Measurements from ENCODE around the gene PAMR1. TPM values are rescaled to one million over a fixed set of nuclear protein-coding genes. Genes with fewer than 3 reads are reported as not detected.

The PAMR1 gene
- total RNA-seq, 1 experiment from 2014 or later: 17.9 TPM

- Mint-ChIP-seq H3K4me1 (ENCODE audit: low read depth, unreplicated experiment) (no peaks in the 10 kb centered on the region), H3K27me3 (ENCODE audit: insufficient read depth, unreplicated experiment) (no peaks in the 10 kb centered on the region), H3K27ac (ENCODE audit: unreplicated experiment) (no peak overlapping the region), H3K36me3 (ENCODE audit: insufficient read depth, unreplicated experiment) (peaks cover 6% of the 10 kb centered on the region), H3K4me3 (ENCODE audit: unreplicated experiment) (no peak overlapping the region), H3K9me3 (ENCODE audit: unreplicated experiment) (peaks cover 25% of the 10 kb centered on the region)
- no peak for DNase-seq
- Histone ChIP-seq H3K4me1 (no peaks in the 10 kb centered on the region), H3K27me3 (replicated peaks; ENCODE audit: control insufficient read depth, insufficient read depth, low read length) (no peaks in the 10 kb centered on the region), H3K4me3 (ENCODE audit: low read depth, low read length) (no peak overlapping the region), H3K9me3 (peaks cover 18% of the 10 kb centered on the region), H3K36me3 (ENCODE audit: control insufficient read depth, insufficient read depth, low read length) (no peaks in the 10 kb centered on the region)
- intact Hi-C loops (cut with micrococcal nuclease; ENCODE audit: unreplicated experiment): loop anchor here (5.0 to 10.0 kb wide), 4 partner anchors 131 to 781 kb away; partner anchors contain the start of gene FJX1
- ChIA-PET POLR2A (no interaction called here), CTCF (no interaction called here)
- TF ChIP-seq CTCF (IDR thresholded peaks at IDR 0.05; ENCODE audit: insufficient read depth in 1 of 2, low read depth in 1 of 2, low read length in 1 of 2, severe bottlenecking in 1 of 2, unreplicated experiment in 1 of 2): peak in 1 of 2 experiments; percentile 21
- BruUV-seq (replicated peaks): no TSS peak
Measured at GRCh38 chr11:35486446-35486845, 39.0 kb downstream of the PAMR1 start.

- DNase-seq: peak; percentile 80 to 86
- ChIA-PET POLR2A (no interaction called here), CTCF (interaction anchor here (0.5 kb wide), 1 partner anchor 726 kb away, joined by 3 read pairs; no protein-coding TSS in a partner anchor)
- H3K27me3 ChIP-seq (replicated peaks; ENCODE audit: control insufficient read depth, insufficient read depth, low read length): no peaks in the 10 kb centered on the region
- H3K4me3 ChIP-seq (ENCODE audit: low read depth, low read length): no peak overlapping the region
- H3K4me1 ChIP-seq: no peaks in the 10 kb centered on the region
- H3K4me1 Mint-ChIP-seq (ENCODE audit: low read depth, unreplicated experiment): no peaks in the 10 kb centered on the region
- H3K36me3 Mint-ChIP-seq (ENCODE audit: insufficient read depth, unreplicated experiment): peaks cover 6% of the 10 kb centered on the region
- H3K9me3 Mint-ChIP-seq (ENCODE audit: unreplicated experiment): peaks cover 25% of the 10 kb centered on the region
- H3K36me3 ChIP-seq (ENCODE audit: control insufficient read depth, insufficient read depth, low read length): no peaks in the 10 kb centered on the region
- no peak overlapping the region for H3K4me3 Mint-ChIP-seq (ENCODE audit: unreplicated experiment)
- intact Hi-C loops (cut with micrococcal nuclease; ENCODE audit: unreplicated experiment): loop anchor here (2.0 to 10.0 kb wide), 5 partner anchors 23 to 782 kb away; partner anchors contain the start of gene FJX1
- H3K9me3 ChIP-seq: peaks cover 18% of the 10 kb centered on the region
- BruUV-seq (replicated peaks): no TSS peak
- H3K27me3 Mint-ChIP-seq (ENCODE audit: insufficient read depth, unreplicated experiment): no peaks in the 10 kb centered on the region
- TF ChIP-seq CTCF (IDR thresholded peaks at IDR 0.05; ENCODE audit: insufficient read depth in 1 of 2, low read depth in 1 of 2, low read length in 1 of 2, severe bottlenecking in 1 of 2, unreplicated experiment in 1 of 2): peak; percentile 87 to 96
- no peak overlapping the region for H3K27ac Mint-ChIP-seq (ENCODE audit: unreplicated experiment)
Measured at GRCh38 chr11:35485656-35486322, 39.6 kb downstream of the PAMR1 start.

- no peaks in the 10 kb centered on the region for H3K27me3 ChIP-seq (replicated peaks; ENCODE audit: control insufficient read depth, insufficient read depth, low read length)
- H3K36me3 ChIP-seq (ENCODE audit: control insufficient read depth, insufficient read depth, low read length): no peaks in the 10 kb centered on the region
- CTCF ChIA-PET: no interaction called here
- peaks cover 18% of the 10 kb centered on the region for H3K9me3 ChIP-seq
- H3K9me3 Mint-ChIP-seq (ENCODE audit: unreplicated experiment): peaks cover 25% of the 10 kb centered on the region
- intact Hi-C loops (cut with micrococcal nuclease; ENCODE audit: unreplicated experiment): loop anchor here (2.0 to 10.0 kb wide), 2 partner anchors 22 to 340 kb away; no protein-coding TSS in a partner anchor
- no peak for TF ChIP-seq CTCF (IDR thresholded peaks at IDR 0.05; ENCODE audit: insufficient read depth in 1 of 2, low read depth in 1 of 2, low read length in 1 of 2, severe bottlenecking in 1 of 2, unreplicated experiment in 1 of 2)
- H3K4me1 Mint-ChIP-seq (ENCODE audit: low read depth, unreplicated experiment): no peaks in the 10 kb centered on the region
- no peak overlapping the region for H3K27ac Mint-ChIP-seq (ENCODE audit: unreplicated experiment)
- no peak for DNase-seq
- BruUV-seq (replicated peaks): no TSS peak
- peaks cover 6% of the 10 kb centered on the region for H3K36me3 Mint-ChIP-seq (ENCODE audit: insufficient read depth, unreplicated experiment)
- H3K4me3 ChIP-seq (ENCODE audit: low read depth, low read length): no peak overlapping the region
- H3K27me3 Mint-ChIP-seq (ENCODE audit: insufficient read depth, unreplicated experiment): no peaks in the 10 kb centered on the region
- POLR2A ChIA-PET: interaction anchor here (0.6 kb wide), 1 partner anchor 23 kb away, joined by 3 read pairs; no protein-coding TSS in a partner anchor
- no peak overlapping the region for H3K4me3 Mint-ChIP-seq (ENCODE audit: unreplicated experiment)
- H3K4me1 ChIP-seq: no peaks in the 10 kb centered on the region
Measured at GRCh38 chr11:35484435-35484834, 41.0 kb downstream of the PAMR1 start.

Data from Caco-2 (cell line).